GM06990 (cell line): ENCODE data around the gene ARHGAP8.
"Not testable (repeated sequence)": the region's sequence is repeated elsewhere in the genome, so short reads cannot be mapped to it uniquely, and the experiment has no call there.

Source experiments
- DNase-seq: peaks from one replicate; pipeline ENCODE4 v3.0.0-alpha.2; 2011; ENCODE audit not compliant: insufficient read length; ENCODE audit errors: extremely low read depth
- H3K27me3 ChIP-seq: replicated peaks from 2 replicates; pipeline ENCODE4 v1.6.0; 2011; ENCODE audit warnings: low read length; ENCODE audit not compliant: control insufficient read depth, insufficient read depth
- H3K36me3 ChIP-seq: 2 replicates; pipeline ENCODE4 v1.5.1; 2011; ENCODE audit warnings: low read length; ENCODE audit not compliant: control insufficient read depth, insufficient read depth
- H3K4me3 ChIP-seq: replicated peaks from 2 replicates; pipeline ENCODE4 v1.5.1; 2011; ENCODE audit warnings: low read depth, mild to moderate bottlenecking, control low read depth, low read length
- TF ChIP-seq, protein P1 (sequence below): IDR thresholded peaks from 2 replicates; pipeline ENCODE4 v1.5.1; 2011; ENCODE audit warnings: low read length, control low read depth, mild to moderate bottlenecking, inconsistent platforms; ENCODE audit not compliant: insufficient read depth, poor library complexity, severe bottlenecking

ARHGAP8 gene

DNA sequence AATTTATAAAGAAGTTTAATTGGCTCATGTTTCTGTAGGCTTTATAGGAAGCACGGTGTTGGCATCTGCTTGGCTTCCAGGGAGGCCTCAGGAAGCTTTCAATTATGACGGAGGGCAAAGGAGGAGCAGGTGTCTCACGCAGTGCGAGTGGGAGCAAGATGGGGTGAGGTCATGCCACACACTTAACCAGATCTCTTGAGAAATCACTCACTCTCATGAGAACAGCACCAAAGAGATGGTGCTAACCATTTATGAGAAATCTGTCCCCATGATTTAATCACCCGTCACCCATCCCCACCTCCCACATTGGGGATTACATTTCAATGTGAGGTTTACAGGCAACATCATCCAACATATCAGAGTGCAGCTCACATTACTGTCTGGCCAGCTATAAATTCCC is 103.5 kb downstream of the ARHGAP8 start:
- DNase-seq, result no peak
- no peaks in the 10 kb centered on the region for H3K36me3 ChIP-seq
- H3K27me3 ChIP-seq, result no peaks in the 10 kb centered on the region
- TF ChIP-seq, protein P1, sequence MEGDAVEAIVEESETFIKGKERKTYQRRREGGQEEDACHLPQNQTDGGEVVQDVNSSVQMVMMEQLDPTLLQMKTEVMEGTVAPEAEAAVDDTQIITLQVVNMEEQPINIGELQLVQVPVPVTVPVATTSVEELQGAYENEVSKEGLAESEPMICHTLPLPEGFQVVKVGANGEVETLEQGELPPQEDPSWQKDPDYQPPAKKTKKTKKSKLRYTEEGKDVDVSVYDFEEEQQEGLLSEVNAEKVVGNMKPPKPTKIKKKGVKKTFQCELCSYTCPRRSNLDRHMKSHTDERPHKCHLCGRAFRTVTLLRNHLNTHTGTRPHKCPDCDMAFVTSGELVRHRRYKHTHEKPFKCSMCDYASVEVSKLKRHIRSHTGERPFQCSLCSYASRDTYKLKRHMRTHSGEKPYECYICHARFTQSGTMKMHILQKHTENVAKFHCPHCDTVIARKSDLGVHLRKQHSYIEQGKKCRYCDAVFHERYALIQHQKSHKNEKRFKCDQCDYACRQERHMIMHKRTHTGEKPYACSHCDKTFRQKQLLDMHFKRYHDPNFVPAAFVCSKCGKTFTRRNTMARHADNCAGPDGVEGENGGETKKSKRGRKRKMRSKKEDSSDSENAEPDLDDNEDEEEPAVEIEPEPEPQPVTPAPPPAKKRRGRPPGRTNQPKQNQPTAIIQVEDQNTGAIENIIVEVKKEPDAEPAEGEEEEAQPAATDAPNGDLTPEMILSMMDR, result no peak
- H3K4me3 ChIP-seq, result no peak overlapping the region

DNA sequence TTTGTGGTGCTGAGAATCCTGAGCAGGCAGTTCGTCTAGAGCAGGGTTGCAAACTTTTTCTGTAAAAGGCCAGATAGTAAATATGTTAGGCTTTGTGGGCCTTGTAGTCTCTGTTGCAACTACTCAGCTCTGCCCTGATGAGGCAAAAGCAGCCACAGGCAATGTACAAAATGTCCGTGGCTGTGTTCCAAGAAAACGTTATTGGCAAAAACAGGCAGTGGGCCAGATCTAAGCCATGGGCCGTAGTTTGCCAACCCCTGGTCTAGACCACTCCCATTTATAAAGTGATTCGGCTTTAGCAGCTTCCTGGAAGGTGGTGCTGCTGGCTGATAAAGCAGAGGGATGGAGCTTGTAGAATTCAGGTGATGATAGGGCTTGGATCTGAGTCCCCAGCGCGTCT is 106.4 kb downstream of the ARHGAP8 start:
- not testable (repeated sequence) for H3K4me3 ChIP-seq, DNase-seq, H3K27me3 ChIP-seq, H3K36me3 ChIP-seq

DNA sequence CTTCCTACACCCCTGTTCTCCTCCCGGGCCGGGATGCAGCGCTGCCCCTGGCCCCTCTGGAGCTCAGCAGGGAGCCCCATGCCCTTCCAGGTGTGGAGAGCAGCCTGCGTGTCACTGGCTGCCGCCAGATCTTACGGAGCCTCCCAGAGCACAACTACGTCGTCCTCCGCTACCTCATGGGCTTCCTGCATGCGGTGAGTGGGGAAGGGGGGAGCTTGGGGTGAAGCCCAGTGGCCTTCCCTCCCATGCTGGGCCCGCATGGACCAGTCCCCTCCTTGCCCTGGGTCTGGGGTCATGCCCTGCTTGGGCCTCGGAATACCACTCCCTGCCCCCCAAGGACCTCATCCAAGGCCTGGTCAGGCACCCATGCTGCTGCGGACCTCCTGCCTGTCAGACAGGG is 107.3 kb downstream of the ARHGAP8 start:
- DNase-seq, result no peak
- Histone ChIP-seq H3K27me3 (no peaks in the 10 kb centered on the region), H3K4me3 (no peak overlapping the region), H3K36me3 (no peaks in the 10 kb centered on the region)
- TF ChIP-seq, protein P1, result no peak

DNA sequence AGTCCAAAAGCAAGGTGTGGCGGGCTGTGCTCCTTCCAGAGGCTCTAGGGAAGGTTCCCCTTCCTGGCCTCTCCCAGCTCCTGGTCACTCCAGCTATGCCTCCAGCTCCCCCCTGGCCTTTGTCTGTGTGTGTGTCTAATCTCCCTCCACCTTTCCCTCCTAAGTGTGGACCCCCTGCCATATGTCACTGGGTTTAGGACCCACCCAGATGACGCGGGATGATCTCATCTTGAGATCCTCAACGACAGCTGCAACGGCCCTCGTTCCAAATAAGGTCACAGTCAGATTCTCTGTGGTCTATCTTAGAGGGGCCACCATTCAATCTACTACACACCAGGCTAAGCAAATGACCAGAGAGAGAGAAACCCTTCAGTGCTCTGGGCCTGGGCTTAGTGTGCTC is 107.9 kb downstream of the ARHGAP8 start:
- Histone ChIP-seq H3K27me3 (no peaks in the 10 kb centered on the region), H3K36me3 (no peaks in the 10 kb centered on the region), H3K4me3 (no peak overlapping the region)
- DNase-seq, result no peak
- TF ChIP-seq, protein P1, result no peak

DNA sequence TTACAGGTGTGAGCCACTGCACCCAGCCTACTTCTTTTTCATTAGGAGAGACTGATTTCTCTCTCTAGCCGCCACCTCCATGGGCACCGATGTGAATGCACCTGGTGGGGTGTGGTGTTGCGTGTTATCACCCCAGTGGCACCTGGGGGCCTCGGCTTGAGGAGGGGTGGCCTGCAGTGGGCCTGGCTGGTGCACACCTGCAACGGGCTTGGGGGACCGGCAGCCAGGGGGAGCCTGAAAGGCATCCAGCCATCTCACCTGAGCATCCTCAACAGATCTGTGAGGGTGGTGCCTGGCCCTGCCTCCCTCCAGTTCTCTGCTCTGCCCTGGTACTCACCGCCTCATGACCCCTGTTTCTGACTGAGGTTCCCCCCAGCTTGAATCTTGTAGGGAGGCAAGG is 108.9 kb downstream of the ARHGAP8 start:
- TF ChIP-seq, protein P1, result no peak
- Histone ChIP-seq H3K4me3 (no peak overlapping the region), H3K27me3 (no peaks in the 10 kb centered on the region), H3K36me3 (no peaks in the 10 kb centered on the region)
- DNase-seq, result no peak

DNA sequence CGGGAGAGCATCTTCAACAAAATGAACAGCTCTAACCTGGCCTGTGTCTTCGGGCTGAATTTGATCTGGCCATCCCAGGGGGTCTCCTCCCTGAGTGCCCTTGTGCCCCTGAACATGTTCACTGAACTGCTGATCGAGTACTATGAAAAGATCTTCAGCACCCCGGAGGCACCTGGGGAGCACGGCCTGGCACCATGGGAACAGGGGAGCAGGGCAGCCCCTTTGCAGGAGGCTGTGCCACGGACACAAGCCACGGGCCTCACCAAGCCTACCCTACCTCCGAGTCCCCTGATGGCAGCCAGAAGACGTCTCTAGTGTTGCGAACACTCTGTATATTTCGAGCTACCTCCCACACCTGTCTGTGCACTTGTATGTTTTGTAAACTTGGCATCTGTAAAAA is 109.9 kb downstream of the ARHGAP8 start:
- H3K27me3 ChIP-seq, result no peaks in the 10 kb centered on the region
- no peaks in the 10 kb centered on the region for H3K36me3 ChIP-seq
- H3K4me3 ChIP-seq, result no peak overlapping the region
- DNase-seq, result no peak
- TF ChIP-seq, protein P1, result no peak
